ENCODE results near the gene MGMT. TPM values are rescaled to one million over a fixed set of nuclear protein-coding genes. Genes with fewer than 3 reads are reported as not detected.
A peak's percentile ranks its signal among the peaks of the same experiment; 100 is the strongest.

MGMT gene
- total and polyA plus RNA-seq, 9 of the 15 experiments (the other 6 are each of a cell fraction or from before 2014, with no cell fraction given), result 0.03 to 0.29 (median 0.11) TPM; not detected in 4

- TF ChIP-seq ZNF280B (CRISPR knock-in tag; IDR thresholded peaks at IDR 0.05) (no peak), FOS (IDR thresholded peaks at IDR 0.05; ENCODE audit: extremely low read depth, insufficient read length) (no peak), ZNF830 (CRISPR knock-in tag; IDR thresholded peaks at IDR 0.05) (no peak), TBL1XR1 (IDR thresholded peaks at IDR 0.05; ENCODE audit: low read length in 2 of 2) (no peak), KLF10 (CRISPR knock-in tag; IDR thresholded peaks at IDR 0.05) (no peak), ZNF644 (tag; IDR thresholded peaks at IDR 0.05; ENCODE audit: low read depth) (no peak), ZNF766 (CRISPR knock-in tag; conservative IDR thresholded peaks at IDR 0.05) (no peak)
These were observed 66.2 kb downstream of the MGMT start (continued) for GRCh38 chr10:129533281-129533680.

- ATAC-seq, result no peak
- in situ Hi-C loops (cut with MboI), result no loop called here
- CTCF ChIA-PET (ENCODE audit: low intra/inter-chr PET ratio), result no interaction called here
These were observed 67.8 kb downstream of the MGMT start for GRCh38 chr10:129534826-129535225.

More at GRCh38 chr10:129534826-129535225, 67.8 kb downstream of the MGMT start:
- POLR2A ChIA-PET, result no interaction called here
- H3K27me3 ChIP-seq (ENCODE audit: control insufficient read depth in 2 of 2, insufficient read depth in 2 of 2, low read length in 2 of 2), result peaks cover 0 to 4% of the 10 kb centered on the region in 2 experiments; a peak in 1 of 5 replicates
- H3K4me2 ChIP-seq (ENCODE audit: insufficient read depth, low read length), result no peak overlapping the region
- 0% methylated on average over 5 of the region's 5 CpGs for WGBS (ENCODE audit: insufficient coverage, low coverage, missing lambda C conversion rate)
- no peak overlapping the region for H3K27ac ChIP-seq (ENCODE audit: extremely low read depth, low read depth, low read length)
- TF ChIP-seq KAT2B (IDR thresholded peaks at IDR 0.05; ENCODE audit: low read depth, low read length) (no peak), ZBTB40 (IDR thresholded peaks at IDR 0.05) (peak; percentile 71), ZBTB40 (CRISPR knock-in tag; IDR thresholded peaks at IDR 0.05) (peak; percentile 40; the same call in 1 of the 2 replicates)
- no peaks in the 10 kb centered on the region for H4K20me1 ChIP-seq (replicated peaks; ENCODE audit: control insufficient read depth, insufficient read depth, low read length)
- no peak overlapping the region for H3K9ac ChIP-seq (ENCODE audit: insufficient read depth in 1 of 2, low read depth in 2 of 2, low read length in 2 of 2)
- no TSS peak for BruUV-seq (replicated peaks)
- intact Hi-C loops (cut with micrococcal nuclease), result no loop called here
- DNase-seq (ENCODE audit: extremely low read depth in 1 of 4, low spot score in 3 of 4) (no peak), FAIRE-seq (no peak)
- no peak overlapping the region for H2AFZ ChIP-seq (ENCODE audit: low read depth, low read length)
- H3K36me3 ChIP-seq (ENCODE audit: control insufficient read depth, insufficient read depth, low read length), result no peaks in the 10 kb centered on the region
- no peaks in the 10 kb centered on the region for H3K4me1 ChIP-seq (replicated peaks in 1 of 2; ENCODE audit: control insufficient read depth in 2 of 2, insufficient read depth in 2 of 2, low read length in 2 of 2)
- H3K79me2 ChIP-seq (ENCODE audit: control insufficient read depth, insufficient read depth, low read length), result no peaks in the 10 kb centered on the region
- H3K9me1 ChIP-seq (ENCODE audit: control insufficient read depth, insufficient read depth, low read length), result no peaks in the 10 kb centered on the region
- H3K9me3 ChIP-seq (replicated peaks; ENCODE audit: control insufficient read depth, insufficient read depth, low read depth, low read length), result no peaks in the 10 kb centered on the region
- H3K4me3 ChIP-seq, result no peak overlapping the region

Measured in K562 (cell line).